K562 (cell line): ENCODE measurements around the gene FBXW12. TPM values are rescaled to one million over a fixed set of nuclear protein-coding genes. Genes with fewer than 3 reads are reported as not detected.
A peak's percentile ranks its signal among the peaks of the same experiment; 100 is the strongest.

ENCODE experiments used
- BRF1 ChIP-seq: IDR thresholded peaks from 3 replicates; pipeline ENCODE4 v1.6.1; 2011; ENCODE audit warnings: borderline replicate concordance, mild to moderate bottlenecking; ENCODE audit not compliant: insufficient read length; ENCODE audit errors: extremely low read depth
- FIP1L1 ChIP-seq: fragments of 200-400 bp; formaldehyde crosslinking; IDR thresholded peaks from 2 replicates; pipeline ENCODE4 v1.6.1; 2018; ENCODE audit warnings: mild to moderate bottlenecking, low read depth, low read length; ENCODE audit not compliant: poor library complexity, severe bottlenecking
- MAFG ChIP-seq: fragments of 450-650 bp; conservative IDR thresholded peaks from 2 replicates; pipeline ENCODE4 v1.6.1; 2016; ENCODE audit warnings: missing genetic modification characterization, missing compliant biosample characterization
- PHF8 ChIP-seq: fragments of 200-600 bp; sonication (generic); IDR thresholded peaks from 2 replicates; pipeline ENCODE4 v1.6.1; 2012; ENCODE audit warnings: mixed run types, mild to moderate bottlenecking, inconsistent platforms, low read length, moderate library complexity, borderline replicate concordance
- POLR3A ChIP-seq: IDR thresholded peaks from 2 replicates; pipeline ENCODE4 v1.6.1; 2011; ENCODE audit warnings: borderline replicate concordance, mild to moderate bottlenecking, moderate library complexity; ENCODE audit not compliant: insufficient read length, insufficient read depth; ENCODE audit errors: extremely low read depth
- PTBP1 ChIP-seq: fragments of 200-400 bp; formaldehyde crosslinking; IDR thresholded peaks from 2 replicates; pipeline ENCODE4 v1.6.1; 2017; ENCODE audit warnings: low read depth, low read length
- SRF ChIP-seq, 2 experiments: fragments of 250-450, 450-650 bp in 1 of 2; sonication (Bioruptor Pico) in 1 of 2; sonication (generic) in 1 of 2; formaldehyde crosslinking; IDR thresholded peaks; 2 replicates each; pipeline versions ENCODE4 v1.5.0 to v1.5.1; 2020 to 2022; ENCODE audit warnings: mild to moderate bottlenecking in 1 of 2, missing genetic modification reagents in 1 of 2
- TEAD2 ChIP-seq: fragments of 450-650 bp; IDR thresholded peaks from 2 replicates; pipeline ENCODE4 v1.6.1; 2016; ENCODE audit warnings: missing genetic modification characterization, control low read depth, missing compliant biosample characterization
- ZNF76 ChIP-seq: fragments of 250-450 bp; sonication (Bioruptor Pico); IDR thresholded peaks from 2 replicates; pipeline ENCODE4 v1.4.0; 2020; ENCODE audit warnings: mild to moderate bottlenecking, moderate library complexity, borderline replicate concordance
- polyA plus RNA-seq, 8 experiments: library from polyadenylated mRNA; depleted of rRNA in 4 of 8; stranded (reverse) in 5 of 8; unstranded in 3 of 8; fragments of >200 nt; fragmentation: Nextera tagmentation in 2 of 8; fragmentation: Illumina TruSeq in 1 of 8; extraction: Ambion mirVana in 2 of 8; extraction: Trizol in 1 of 8; gene quantifications; 2 replicates each; pipeline versions ENCODE4 v1.2.1 to v1.2.3, GENCODE V29; 2011 to 2014; ENCODE audit warnings: inconsistent platforms in 1 of 8, missing spikeins in 1 of 8
- total RNA-seq, 7 experiments: library from RNA; depleted of rRNA in 6 of 7; stranded (reverse); fragments of >200 nt in 6 of 7; fragmentation: Illumina TruSeq in 2 of 7; extraction: Trizol in 2 of 7; gene quantifications; 2 replicates each; pipeline versions ENCODE4 v1.2.1 to v1.2.3, GENCODE V29; 2011 to 2021; ENCODE audit warnings: low replicate concordance in 1 of 7
- TF ChIP-seq, protein P1 (sequence below): fragments of 250-450 bp; sonication (Bioruptor Pico); IDR thresholded peaks from 2 replicates; pipeline ENCODE4 v1.5.0; 2021; ENCODE audit warnings: mild to moderate bottlenecking, moderate library complexity
- TF ChIP-seq, protein P2 (sequence below): fragments of 250-450 bp; sonication (Bioruptor Pico); IDR thresholded peaks from 2 replicates; pipeline ENCODE4 v1.4.0; 2020; ENCODE audit warnings: mild to moderate bottlenecking, moderate library complexity
- TF ChIP-seq, protein P3 (sequence below): sonication (generic); formaldehyde crosslinking; IDR thresholded peaks from 2 replicates; pipeline ENCODE4 v1.8.1; 2023; ENCODE audit warnings: mild to moderate bottlenecking, missing genetic modification reagents
- TF ChIP-seq, protein P4 (sequence below): sonication (generic); formaldehyde crosslinking; IDR thresholded peaks from 2 replicates; pipeline ENCODE4 v1.8.1; 2022; ENCODE audit warnings: missing genetic modification reagents

FBXW12 gene
- total and polyA plus RNA-seq, 9 of the 15 experiments (the other 6 are each of a cell fraction or from before 2014, with no cell fraction given), result 0.04 to 0.07 (median 0.06) TPM; not detected in 6

DNA sequence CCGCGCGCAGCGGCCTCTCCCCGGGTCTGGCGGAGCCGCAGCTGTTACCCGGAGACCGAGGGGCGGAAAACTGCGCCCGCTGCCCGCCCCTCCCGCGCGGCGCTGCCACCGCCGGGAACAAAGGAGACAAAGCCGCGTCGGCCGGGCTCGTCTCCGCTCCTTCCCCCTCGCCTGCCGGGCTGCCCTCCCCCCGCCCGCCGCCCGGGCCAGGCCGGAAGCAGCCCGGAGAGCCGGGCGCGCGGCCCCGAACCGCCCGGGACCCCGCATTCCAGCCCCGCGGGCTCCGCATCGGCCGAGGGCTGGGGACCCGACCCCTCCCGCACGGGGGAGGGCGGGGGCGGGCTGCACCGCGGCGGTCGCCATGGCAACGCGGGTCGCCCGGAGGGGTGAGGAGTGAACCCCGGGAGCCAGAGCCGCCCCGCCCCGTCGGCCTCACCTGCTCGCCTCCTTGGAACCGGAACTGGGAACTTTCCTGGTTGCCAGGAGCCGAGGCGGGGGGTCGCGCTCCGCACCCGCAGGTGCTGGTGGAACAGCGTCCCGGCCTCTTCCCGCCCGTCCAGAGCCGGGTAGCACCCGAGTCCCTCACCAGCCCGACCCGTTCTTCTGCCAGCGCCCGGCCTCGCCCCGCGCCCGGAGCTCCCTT, 57.4 kb downstream of the FBXW12 start (continued):
- TF ChIP-seq ZNF76 (CRISPR knock-in tag) (no peak), POLR3A (no peak), TEAD2 (tag) (no peak), PHF8 (peak; percentile 44; the same call in 1 of the 2 replicates), FIP1L1 (peak; percentile 42), SRF (CRISPR knock-in tag; IDR thresholded peaks at IDR 0.05) (no peak), BRF1 (no peak), PTBP1 (no peak), MAFG (tag) (no peak)
- TF ChIP-seq, protein P1, sequence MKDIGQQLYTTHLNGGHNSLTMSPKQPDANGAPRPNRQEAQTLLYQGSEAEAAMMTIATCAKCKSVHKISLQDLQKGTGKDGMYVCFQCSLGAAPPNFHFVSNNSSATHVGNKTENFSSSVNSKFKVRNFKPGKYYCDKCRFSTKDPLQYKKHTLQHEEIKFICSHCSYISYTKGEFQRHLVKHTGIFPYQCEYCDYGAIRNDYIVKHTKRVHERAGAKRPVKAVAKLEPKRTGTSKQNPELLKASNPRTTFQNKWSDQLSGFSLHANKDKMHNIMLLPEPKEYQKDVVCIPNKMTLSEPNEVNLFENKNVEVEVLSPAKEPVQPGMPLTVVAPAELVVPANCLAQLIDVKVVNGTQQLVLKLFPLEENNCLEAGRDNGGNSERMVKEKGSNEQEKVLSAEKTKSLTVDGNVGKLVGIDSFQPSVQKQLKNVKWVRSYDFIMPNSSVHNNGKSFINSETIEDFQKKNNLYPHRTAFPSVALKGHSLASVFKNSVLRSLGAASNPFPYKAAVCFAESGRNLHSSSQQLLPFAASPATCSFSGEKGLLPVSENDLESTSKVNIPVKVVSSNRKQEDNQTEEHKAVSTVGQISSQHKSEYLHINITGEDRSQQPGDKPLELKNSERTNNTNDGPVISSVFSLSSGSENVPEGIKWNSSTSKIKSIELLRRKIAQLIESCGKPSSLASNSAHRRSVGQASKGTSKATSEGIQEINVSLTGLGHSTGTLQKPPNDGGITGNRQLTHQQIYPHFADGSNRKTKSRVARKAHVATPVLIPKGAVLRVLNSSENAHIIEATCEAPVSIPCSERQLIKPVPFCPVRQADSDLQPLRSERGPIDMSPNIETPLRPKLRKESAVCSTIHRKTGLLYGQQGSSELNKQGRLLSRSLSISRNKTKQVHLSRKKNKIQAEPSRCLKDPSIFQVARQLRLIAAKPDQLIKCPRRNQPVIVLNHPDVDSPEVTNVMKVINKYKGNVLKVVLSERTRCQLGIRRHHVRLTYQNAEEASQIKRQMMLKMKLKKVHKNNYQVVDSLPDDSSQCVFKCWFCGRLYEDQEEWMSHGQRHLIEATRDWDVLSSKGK (CRISPR knock-in tag), result no peak
- TF ChIP-seq, protein P2, sequence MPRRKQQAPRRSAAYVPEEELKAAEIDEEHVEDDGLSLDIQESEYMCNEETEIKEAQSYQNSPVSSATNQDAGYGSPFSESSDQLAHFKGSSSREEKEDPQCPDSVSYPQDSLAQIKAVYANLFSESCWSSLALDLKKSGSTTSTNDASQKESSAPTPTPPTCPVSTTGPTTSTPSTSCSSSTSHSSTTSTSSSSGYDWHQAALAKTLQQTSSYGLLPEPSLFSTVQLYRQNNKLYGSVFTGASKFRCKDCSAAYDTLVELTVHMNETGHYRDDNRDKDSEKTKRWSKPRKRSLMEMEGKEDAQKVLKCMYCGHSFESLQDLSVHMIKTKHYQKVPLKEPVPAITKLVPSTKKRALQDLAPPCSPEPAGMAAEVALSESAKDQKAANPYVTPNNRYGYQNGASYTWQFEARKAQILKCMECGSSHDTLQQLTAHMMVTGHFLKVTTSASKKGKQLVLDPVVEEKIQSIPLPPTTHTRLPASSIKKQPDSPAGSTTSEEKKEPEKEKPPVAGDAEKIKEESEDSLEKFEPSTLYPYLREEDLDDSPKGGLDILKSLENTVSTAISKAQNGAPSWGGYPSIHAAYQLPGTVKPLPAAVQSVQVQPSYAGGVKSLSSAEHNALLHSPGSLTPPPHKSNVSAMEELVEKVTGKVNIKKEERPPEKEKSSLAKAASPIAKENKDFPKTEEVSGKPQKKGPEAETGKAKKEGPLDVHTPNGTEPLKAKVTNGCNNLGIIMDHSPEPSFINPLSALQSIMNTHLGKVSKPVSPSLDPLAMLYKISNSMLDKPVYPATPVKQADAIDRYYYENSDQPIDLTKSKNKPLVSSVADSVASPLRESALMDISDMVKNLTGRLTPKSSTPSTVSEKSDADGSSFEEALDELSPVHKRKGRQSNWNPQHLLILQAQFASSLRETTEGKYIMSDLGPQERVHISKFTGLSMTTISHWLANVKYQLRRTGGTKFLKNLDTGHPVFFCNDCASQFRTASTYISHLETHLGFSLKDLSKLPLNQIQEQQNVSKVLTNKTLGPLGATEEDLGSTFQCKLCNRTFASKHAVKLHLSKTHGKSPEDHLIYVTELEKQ, result no peak
- TF ChIP-seq, protein P3, sequence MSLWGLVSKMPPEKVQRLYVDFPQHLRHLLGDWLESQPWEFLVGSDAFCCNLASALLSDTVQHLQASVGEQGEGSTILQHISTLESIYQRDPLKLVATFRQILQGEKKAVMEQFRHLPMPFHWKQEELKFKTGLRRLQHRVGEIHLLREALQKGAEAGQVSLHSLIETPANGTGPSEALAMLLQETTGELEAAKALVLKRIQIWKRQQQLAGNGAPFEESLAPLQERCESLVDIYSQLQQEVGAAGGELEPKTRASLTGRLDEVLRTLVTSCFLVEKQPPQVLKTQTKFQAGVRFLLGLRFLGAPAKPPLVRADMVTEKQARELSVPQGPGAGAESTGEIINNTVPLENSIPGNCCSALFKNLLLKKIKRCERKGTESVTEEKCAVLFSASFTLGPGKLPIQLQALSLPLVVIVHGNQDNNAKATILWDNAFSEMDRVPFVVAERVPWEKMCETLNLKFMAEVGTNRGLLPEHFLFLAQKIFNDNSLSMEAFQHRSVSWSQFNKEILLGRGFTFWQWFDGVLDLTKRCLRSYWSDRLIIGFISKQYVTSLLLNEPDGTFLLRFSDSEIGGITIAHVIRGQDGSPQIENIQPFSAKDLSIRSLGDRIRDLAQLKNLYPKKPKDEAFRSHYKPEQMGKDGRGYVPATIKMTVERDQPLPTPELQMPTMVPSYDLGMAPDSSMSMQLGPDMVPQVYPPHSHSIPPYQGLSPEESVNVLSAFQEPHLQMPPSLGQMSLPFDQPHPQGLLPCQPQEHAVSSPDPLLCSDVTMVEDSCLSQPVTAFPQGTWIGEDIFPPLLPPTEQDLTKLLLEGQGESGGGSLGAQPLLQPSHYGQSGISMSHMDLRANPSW (CRISPR knock-in tag), result no peak
- TF ChIP-seq, protein P4, sequence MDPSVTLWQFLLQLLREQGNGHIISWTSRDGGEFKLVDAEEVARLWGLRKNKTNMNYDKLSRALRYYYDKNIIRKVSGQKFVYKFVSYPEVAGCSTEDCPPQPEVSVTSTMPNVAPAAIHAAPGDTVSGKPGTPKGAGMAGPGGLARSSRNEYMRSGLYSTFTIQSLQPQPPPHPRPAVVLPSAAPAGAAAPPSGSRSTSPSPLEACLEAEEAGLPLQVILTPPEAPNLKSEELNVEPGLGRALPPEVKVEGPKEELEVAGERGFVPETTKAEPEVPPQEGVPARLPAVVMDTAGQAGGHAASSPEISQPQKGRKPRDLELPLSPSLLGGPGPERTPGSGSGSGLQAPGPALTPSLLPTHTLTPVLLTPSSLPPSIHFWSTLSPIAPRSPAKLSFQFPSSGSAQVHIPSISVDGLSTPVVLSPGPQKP (CRISPR knock-in tag), result no peak
